ENCODE results near the gene GNL3L.
A peak's percentile ranks its signal among the peaks of the same experiment; 100 is the strongest.
"Not testable (repeated sequence)": the region's sequence is repeated elsewhere in the genome, so short reads cannot be mapped to it uniquely, and the experiment has no call there.

Gene GNL3L

GRCh38 chrX:54529552-54530356 is at the start of gene GNL3L:
GNL3L (plus strand) TSS chrX:54530219; CDS start chrX:54532567, 2,348 bp downstream.
- DNase-seq, result peak; percentile 86

- no peak for DNase-seq
Measured at GRCh38 chrX:54482839-54483593, 47.0 kb upstream of the GNL3L start.

GRCh38 chrX:54483946-54484345 is 46.1 kb upstream of the GNL3L start:
- no peak for DNase-seq

- no peak for DNase-seq
Measured at GRCh38 chrX:54484666-54485065, 45.4 kb upstream of the GNL3L start.

- not testable (repeated sequence) for DNase-seq
Measured at GRCh38 chrX:54489819-54490218, 40.2 kb upstream of the GNL3L start.

GRCh38 chrX:54492340-54492739 is 37.7 kb upstream of the GNL3L start:
- peak; percentile 74 for DNase-seq

- no peak for DNase-seq
Measured at GRCh38 chrX:54494166-54494988, 35.6 kb upstream of the GNL3L start.

- DNase-seq, result no peak
Measured at GRCh38 chrX:54494989-54495813, 34.8 kb upstream of the GNL3L start.

GRCh38 chrX:54495814-54496516 is 34.1 kb upstream of the GNL3L start, which contains the start of gene FGD1:
FGD1 (minus strand) TSS chrX:54496234; CDS start chrX:54495432, 802 bp downstream.
- DNase-seq, result peak; percentile 69

GRCh38 chrX:54496517-54496852 is 33.5 kb upstream of the GNL3L start:
- no peak for DNase-seq

GRCh38 chrX:54496936-54497335 is 33.1 kb upstream of the GNL3L start:
- no peak for DNase-seq

GRCh38 chrX:54509400-54509799 is 20.6 kb upstream of the GNL3L start:
- peak; percentile 65 for DNase-seq

- no peak for DNase-seq
Measured at GRCh38 chrX:54529151-54529550, 868 bp upstream of the GNL3L start.

GRCh38 chrX:54530357-54530900 is 410 bp downstream of the GNL3L start:
- no peak for DNase-seq

- no peak for DNase-seq
Measured at GRCh38 chrX:54534271-54534670, 4.3 kb downstream of the GNL3L start.

GRCh38 chrX:54540289-54540688 is 10.3 kb downstream of the GNL3L start:
- DNase-seq, result peak; percentile 57

GRCh38 chrX:54542239-54542638 is 12.2 kb downstream of the GNL3L start:
- DNase-seq, result not testable (repeated sequence)

- DNase-seq, result no peak
Measured at GRCh38 chrX:54550821-54551220, 20.8 kb downstream of the GNL3L start.

- DNase-seq, result no peak
Measured at GRCh38 chrX:54551801-54552200, 21.8 kb downstream of the GNL3L start.

- not testable (repeated sequence) for DNase-seq
Measured at GRCh38 chrX:54555006-54555405, 25.0 kb downstream of the GNL3L start.

GRCh38 chrX:54560411-54560810 is 30.4 kb downstream of the GNL3L start:
- DNase-seq, result no peak

Measured in fibroblast of skin of right biceps (primary cell).